GM04504 (cell line): ENCODE measurements around the gene IMMP2L.

Source experiments
- DNase-seq: peaks from one replicate; pipeline ENCODE4 v3.0.0-alpha.2; 2012; ENCODE audit warnings: low read depth

The IMMP2L gene

DNA sequence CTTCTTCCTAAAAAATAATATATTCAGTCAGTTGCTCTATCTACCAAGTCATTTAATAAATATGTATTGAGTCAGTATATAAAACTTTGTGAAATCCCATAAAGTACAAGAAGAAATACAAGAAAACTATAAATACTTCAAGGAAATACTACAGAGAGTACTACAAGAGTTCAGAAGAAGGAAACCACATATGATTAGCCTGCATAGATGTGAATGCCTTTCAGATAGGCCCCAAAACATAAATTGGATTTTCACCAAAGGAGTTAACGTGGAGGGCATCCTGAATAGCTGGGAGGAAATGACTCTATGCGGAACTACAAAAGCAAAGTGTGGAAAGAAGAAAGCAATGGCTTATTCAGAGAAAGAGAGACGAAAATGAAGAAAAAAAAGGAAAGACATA, 351.3 kb downstream of the IMMP2L start:
- peak; percentile 38 for DNase-seq

GRCh38 chr7:111210043-111210442, 352.2 kb downstream of the IMMP2L start:
- no peak for DNase-seq

- DNase-seq, result no peak
Observed at GRCh38 chr7:111205251-111205650, 357.0 kb downstream of the IMMP2L start.

- no peak for DNase-seq
Observed at GRCh38 chr7:111202321-111202720, 360.0 kb downstream of the IMMP2L start.

DNA sequence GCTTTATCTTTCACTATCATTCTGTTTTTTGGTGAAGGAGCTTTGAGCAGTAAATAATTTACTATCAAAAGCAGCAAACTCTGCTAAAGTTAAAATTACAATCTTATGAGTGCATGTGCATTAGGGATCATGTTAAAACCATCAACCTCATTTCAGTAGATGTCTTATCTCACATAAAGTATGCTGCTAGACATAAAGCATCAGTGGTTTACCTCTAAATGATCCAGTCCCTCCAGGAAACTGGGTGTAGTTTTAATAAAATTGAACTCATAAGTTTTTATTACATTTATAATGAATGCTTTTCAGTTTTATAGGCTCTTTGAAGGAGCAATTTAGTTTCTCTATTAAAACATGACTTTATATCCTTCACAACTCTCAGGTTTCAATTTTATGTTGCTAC, 362.6 kb downstream of the IMMP2L start:
- peak; percentile 1 for DNase-seq

DNA sequence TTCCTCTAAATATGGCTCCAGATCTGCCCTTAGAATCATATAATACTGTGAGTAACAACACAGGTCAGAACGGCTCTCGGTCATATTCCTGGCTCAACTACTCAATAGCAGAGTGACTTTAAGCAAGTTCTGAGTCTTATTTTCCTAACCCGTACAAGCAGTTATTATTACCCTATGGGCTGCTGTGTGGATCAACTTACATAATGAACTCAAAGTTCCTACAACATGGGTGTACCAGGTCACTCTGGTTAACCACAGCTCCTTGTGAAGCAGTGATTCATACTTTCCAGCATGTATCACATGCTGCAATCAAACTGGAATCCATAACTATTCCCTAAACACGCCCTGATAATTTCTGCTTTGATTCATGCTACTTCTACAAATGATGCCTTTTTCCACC, 364.0 kb downstream of the IMMP2L start:
- DNase-seq, result peak; percentile 89

DNA sequence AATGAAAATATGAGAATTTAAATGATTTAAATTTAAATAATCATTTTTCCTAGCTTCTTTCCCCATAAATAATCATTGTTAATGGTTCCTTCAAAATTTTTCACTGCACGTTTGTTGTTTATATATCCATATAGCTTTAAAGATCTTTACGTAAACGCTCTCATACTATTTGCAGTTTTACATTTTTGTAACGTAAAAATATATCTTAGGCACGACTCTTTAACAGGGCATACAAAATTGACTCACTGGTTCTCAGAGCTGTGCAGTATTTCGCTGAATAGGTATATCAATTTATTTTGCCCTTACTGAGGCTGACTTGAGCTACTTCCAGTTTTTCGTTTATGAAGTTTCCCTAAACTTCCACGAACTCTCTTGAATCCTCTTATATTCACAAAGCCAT, 365.6 kb downstream of the IMMP2L start:
- no peak for DNase-seq

DNA sequence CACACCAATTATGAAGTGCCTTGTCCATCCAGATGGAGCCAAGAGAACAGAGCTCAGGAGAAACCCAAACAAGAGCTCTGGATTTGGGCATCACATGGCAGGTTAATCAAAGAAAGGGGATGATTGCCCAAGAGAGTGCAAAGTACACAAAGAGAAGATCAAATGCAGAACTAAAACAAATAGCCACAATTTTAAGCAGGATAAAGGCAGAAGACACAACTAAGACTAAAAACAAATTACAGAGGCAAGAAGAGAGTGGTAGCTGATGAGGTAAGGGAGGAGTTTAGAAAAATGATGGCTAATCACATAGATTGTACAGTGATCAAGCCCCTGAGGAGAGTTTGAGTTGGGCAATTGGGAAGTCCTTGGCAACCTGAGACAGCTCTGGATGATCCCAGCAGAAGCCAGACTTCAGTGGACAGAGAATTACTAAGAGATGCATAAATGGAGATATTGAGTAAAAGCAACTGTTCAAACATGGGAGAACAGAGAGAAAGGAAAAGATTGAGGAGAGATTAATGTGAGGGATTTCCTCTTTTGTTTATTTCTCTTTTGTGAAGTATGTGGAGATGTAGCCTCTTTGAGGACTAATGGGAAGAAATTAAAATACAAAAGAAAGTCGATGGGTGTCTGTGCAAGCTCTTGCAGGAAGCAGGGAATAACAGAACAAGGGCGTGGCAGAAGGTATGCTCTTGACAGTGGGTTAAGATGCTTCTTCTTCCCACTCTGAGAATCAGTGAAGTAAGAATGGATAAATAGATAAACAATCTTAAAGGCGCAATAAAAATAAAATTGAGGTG, 369.5 kb downstream of the IMMP2L start:
- no peak for DNase-seq

- DNase-seq, result no peak
Observed at GRCh38 chr7:111190804-111191203, 371.5 kb downstream of the IMMP2L start.

- DNase-seq, result no peak
Observed at GRCh38 chr7:111184987-111185386, 377.3 kb downstream of the IMMP2L start.

DNA sequence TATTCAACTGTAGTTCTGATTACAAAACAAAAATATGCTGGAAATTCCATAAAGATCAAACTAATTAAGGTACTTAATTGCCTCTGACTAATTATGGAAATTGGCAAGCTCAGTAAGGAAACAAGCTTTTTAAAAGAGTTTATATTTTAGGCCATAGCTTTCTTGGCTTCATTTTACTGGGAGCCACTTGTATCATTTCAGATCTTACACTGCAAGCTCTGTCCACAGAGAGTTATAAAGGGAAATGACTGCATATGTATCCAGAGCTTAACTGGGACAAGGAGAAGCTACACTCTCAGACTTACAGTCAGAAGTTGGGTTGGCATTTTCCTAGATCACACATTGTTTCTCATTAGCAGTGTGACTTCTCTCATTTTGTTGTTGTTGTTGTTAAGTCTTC, 379.0 kb downstream of the IMMP2L start:
- no peak for DNase-seq

- DNase-seq, result no peak
Observed at GRCh38 chr7:111180338-111180737, 382.0 kb downstream of the IMMP2L start.

DNA sequence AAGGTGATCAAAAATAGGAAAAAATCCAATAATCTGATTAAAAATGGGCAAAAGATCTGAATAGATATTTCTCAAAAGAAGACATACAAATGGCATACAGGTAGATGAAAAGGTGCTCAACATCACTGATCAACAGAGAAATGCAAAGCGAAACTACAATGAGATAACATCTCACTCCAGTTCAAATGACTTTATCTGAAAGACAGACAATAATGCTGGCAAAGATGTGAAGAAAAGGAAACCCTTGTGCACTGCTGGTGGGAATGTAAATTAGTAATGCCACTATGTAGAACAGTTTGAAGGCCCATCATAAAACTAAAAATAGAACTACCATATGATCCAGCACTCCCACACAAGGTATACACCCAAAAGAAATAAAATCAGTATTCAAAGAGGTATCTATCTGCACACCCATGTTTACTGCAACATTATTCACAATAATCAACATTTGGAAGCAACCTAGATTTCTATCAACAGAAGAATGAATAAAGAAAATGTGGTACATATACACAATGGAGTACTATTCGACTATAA, 386.3 kb downstream of the IMMP2L start:
- no peak for DNase-seq

DNA sequence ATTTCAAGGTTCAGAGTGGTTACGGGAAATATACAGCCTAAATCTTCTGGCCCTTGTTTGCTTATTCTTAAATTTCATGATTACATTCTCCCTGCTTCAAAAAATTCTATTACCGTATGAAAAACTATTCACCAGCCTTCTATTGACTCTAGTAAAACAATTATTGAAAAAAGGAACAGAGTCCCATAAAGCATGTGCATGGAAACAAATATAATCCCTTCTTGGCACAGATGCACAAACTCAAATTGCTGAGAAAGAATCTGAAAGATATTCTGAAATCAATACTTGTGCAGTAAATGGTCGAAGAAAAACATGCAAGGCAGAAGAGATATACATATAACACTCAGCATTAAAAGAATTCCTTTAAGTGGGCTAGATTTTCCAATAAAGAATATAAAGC, 387.8 kb downstream of the IMMP2L start:
- DNase-seq, result no peak

- no peak for DNase-seq
Observed at GRCh38 chr7:111173990-111174389, 388.3 kb downstream of the IMMP2L start.

GRCh38 chr7:111173528-111173927, 388.8 kb downstream of the IMMP2L start:
- no peak for DNase-seq

DNA sequence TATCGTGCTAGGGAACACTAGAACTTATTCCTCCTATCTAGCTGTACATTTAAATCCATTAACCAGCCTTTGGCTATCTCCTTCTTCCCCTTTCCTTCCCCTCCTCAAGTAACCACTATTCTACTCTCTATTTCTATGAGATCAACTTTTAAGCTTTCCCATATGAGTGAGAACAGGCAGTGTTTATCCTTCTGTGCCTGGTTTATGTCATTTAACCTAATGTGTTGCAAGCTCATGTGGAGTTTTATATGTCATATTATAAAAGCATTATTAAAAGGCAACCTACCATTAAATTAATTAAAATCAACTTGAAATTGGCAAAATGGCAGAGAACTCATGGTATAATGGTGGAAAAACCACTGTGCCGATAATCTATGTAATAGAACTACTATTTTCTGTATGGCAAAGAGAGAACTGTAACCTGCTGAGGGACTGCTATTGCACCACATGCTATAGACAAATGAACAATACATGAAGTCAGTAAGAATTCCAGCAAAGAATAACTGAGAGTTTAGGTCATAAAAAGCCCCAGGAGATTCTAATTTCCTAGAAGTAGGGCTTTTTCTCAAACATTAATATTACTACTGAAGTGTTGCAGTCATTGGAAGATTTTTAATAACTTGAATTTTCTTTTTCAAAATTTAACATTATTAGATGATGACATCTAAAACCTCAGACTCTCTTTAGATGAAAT, 389.6 kb downstream of the IMMP2L start:
- no peak for DNase-seq

DNA sequence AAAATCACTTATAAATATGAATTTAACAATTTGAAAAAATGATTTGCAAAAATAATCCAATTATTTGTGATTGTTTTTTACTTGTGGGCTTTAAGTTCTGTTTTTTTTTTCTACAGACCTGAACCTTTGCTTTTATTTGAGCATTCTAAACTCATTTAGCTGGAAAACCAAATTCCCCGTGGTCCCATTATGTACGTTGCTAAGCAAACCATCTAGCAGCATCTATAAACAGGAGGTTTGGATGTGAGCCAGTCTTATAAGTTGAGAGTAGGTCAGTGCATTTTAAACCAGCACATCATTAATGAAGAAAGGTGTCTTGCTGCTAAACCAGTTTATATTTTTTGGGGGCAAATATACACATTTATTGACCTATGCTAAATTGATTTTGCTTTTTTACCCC, 394.1 kb downstream of the IMMP2L start:
- DNase-seq, result no peak

GRCh38 chr7:111164442-111164841, 397.9 kb downstream of the IMMP2L start:
- no peak for DNase-seq

GRCh38 chr7:111162692-111163091, 399.6 kb downstream of the IMMP2L start:
- DNase-seq, result no peak

DNA sequence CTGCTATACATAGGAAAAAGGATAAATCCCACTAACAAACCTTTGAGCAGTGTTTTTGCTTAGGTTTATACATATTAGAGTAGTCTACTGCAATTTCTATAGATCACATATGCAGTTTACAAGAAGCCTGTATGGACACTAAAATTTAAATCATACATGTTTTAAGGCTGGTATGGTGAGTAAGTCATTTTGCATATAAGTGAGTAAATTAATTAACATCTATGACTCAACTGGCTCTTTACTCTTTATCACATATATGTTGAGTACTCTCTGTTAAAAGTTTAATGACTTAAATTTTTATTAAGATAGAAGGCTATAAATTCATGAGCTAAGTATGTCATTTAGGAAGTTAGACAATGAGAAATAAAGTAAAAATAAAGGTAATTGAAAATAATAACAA, 402.0 kb downstream of the IMMP2L start:
- DNase-seq, result no peak

- no peak for DNase-seq
Observed at GRCh38 chr7:111159426-111159825, 402.9 kb downstream of the IMMP2L start.

DNA sequence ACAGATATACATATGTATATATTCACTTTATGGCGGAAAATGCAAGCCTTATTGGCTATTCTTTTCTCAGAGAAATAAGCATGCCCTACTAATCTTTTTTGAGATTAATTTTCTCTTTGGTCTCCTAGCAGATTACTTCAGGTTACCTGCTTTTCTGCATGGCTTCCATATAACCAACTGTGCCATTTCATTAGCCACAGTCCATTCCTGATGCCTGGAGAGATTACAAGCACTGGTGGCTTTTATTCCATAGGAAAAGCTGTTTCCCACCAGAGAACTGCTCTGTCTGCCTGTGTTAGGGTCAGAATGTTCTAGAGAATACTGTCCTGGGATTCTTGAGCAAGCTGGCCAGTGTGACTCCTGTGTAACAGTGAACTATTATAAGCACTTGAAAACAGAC, 411.6 kb downstream of the IMMP2L start:
- no peak for DNase-seq
